Adrenal gland (tissue), 5 donors: ENCODE data around the gene FAM174C.

Source experiments
- CTCF ChIP-seq, 6 experiments: fragments of 450-650 bp in 4 of 6; fragments of 200-600 bp in 2 of 6; sonication (generic) in 1 of 6; IDR thresholded peaks; 1 replicate in 5 of 6; 2 replicates in 1 of 6; pipeline versions ENCODE4 v1.5.1 to v1.8.0; 2016 to 2021; ENCODE audit warnings: antibody characterized with exemption in 6 of 6, mild to moderate bottlenecking in 2 of 6, moderate library complexity in 1 of 6
- POLR2A ChIP-seq, 2 donors: fragments of 450-650 bp; IDR thresholded peaks; one replicate each; pipeline ENCODE4 v1.6.1; 2017; ENCODE audit warnings: antibody characterized with exemption in 2 of 2, mild to moderate bottlenecking in 2 of 2, moderate library complexity in 1 of 2
- donor health status: DM: no; HTN: no; CAD: no.

- no peak for TF ChIP-seq CTCF (IDR thresholded peaks at IDR 0.05)
- TF ChIP-seq POLR2A (IDR thresholded peaks at IDR 0.05): no peak
Measured at GRCh38 chr19:1232652-1233072, 42.7 kb upstream of the FAM174C start.
